Mesothelial cell of epicardium (in vitro differentiated cells): ENCODE measurements around the gene HNRNPM. TPM values are rescaled to one million over a fixed set of nuclear protein-coding genes. Genes with fewer than 3 reads are reported as not detected.
A peak's percentile ranks its signal among the peaks of the same experiment; 100 is the strongest.

Experiments
- DNase-seq, 2 experiments: peaks; one replicate each; pipeline ENCODE4 v3.0.0; 2021; ENCODE audit warnings: low spot score in 2 of 2; ENCODE audit not compliant: unreplicated experiment in 2 of 2
- H3K27ac Mint-ChIP-seq: 2 replicates; pipeline ENCODE4 v1.8.0; 2021; ENCODE audit warnings: mixed read lengths
- H3K27me3 Mint-ChIP-seq: 2 replicates; pipeline ENCODE4 v1.8.0; 2021; ENCODE audit warnings: low read depth, mixed read lengths
- H3K36me3 Mint-ChIP-seq: 2 replicates; pipeline ENCODE4 v1.8.0; 2021; ENCODE audit warnings: mixed read lengths
- H3K4me1 Mint-ChIP-seq: 2 replicates; pipeline ENCODE4 v1.8.0; 2021; ENCODE audit warnings: mixed read lengths
- H3K4me3 Mint-ChIP-seq: 2 replicates; pipeline ENCODE4 v1.8.0; 2021; ENCODE audit warnings: mild to moderate bottlenecking, moderate library complexity, mixed read lengths
- H3K9me3 Mint-ChIP-seq: 2 replicates; pipeline ENCODE4 v1.8.0; 2021; ENCODE audit warnings: mixed read lengths
- total RNA-seq: library from RNA; stranded (reverse); gene quantifications from 3 replicates; pipeline ENCODE4 v1.2.1, GENCODE V29; 2021
- TF ChIP-seq, protein P1 (sequence below): fragments of 200-600 bp; sonication (generic); IDR thresholded peaks from one replicate; pipeline ENCODE4 v1.5.0; 2021; ENCODE audit warnings: antibody characterized with exemption; ENCODE audit not compliant: unreplicated experiment

The HNRNPM gene
- total RNA-seq, 1 donor from 2014 or later: 249 TPM

DNA sequence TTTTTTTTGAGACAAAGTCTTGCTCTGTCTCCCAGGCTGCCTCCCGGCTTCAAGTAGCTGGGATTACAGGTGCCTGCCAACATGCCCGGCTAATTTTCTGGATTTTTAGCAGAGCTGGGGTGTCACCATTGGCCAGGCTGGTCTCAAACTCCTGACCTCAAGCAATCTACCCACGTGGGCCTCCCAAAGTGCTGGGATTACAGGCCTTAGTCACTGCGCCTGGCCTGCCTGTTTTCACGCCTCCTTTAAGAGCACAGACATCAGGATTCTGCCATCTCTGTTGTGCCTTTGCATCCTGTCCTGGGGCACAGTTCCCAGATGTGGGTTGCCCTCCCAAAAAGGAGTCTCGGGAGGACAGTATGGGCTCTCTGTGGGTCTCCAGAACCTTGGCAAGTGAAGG is 60.1 kb downstream of the HNRNPM start:
- no peaks in the 10 kb centered on the region for H3K27me3 Mint-ChIP-seq
- H3K9me3 Mint-ChIP-seq: no peaks in the 10 kb centered on the region
- no peak for DNase-seq
- H3K4me3 Mint-ChIP-seq: peak overlapping the region; percentile 62
- no peaks in the 10 kb centered on the region for H3K36me3 Mint-ChIP-seq
- H3K4me1 Mint-ChIP-seq: peaks cover 16% of the 10 kb centered on the region
- TF ChIP-seq, protein P1, sequence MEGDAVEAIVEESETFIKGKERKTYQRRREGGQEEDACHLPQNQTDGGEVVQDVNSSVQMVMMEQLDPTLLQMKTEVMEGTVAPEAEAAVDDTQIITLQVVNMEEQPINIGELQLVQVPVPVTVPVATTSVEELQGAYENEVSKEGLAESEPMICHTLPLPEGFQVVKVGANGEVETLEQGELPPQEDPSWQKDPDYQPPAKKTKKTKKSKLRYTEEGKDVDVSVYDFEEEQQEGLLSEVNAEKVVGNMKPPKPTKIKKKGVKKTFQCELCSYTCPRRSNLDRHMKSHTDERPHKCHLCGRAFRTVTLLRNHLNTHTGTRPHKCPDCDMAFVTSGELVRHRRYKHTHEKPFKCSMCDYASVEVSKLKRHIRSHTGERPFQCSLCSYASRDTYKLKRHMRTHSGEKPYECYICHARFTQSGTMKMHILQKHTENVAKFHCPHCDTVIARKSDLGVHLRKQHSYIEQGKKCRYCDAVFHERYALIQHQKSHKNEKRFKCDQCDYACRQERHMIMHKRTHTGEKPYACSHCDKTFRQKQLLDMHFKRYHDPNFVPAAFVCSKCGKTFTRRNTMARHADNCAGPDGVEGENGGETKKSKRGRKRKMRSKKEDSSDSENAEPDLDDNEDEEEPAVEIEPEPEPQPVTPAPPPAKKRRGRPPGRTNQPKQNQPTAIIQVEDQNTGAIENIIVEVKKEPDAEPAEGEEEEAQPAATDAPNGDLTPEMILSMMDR: no peak
- H3K27ac Mint-ChIP-seq: peak overlapping the region; percentile 56

DNA sequence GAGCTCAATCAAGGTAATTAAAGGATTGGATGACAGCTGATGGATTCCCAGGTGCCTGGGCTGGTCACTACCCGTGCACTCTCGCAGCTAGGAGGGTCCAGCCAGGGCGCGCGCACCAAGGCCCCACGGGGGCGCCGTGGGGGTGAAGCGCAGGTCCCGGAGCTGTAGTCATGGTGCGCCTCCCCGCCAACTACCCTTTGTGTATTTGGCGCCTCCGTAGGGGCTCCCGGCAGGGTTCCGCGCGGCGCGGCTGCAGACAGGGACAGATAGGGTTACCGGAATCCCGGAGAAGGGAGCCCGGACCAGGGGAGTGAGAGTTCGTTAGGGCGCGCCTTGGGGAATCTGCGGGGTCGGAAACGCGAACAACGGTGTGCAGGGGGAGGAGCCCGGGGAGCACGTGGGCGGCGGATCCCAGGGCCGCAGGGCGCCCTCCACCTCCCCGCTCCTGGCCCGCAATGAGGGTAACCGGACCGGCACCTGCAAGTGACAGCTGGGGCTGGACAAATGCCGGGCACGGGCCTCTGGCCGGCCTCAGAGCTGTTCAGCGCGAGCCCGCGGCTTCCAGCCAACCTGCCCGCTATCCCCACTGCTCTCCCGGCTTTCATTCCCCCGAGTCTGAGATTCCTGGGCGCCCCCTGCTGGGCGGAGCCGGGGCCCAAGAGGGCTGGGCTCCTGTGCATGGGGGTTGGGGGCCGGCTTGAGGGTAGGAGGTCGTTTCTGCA is 61.1 kb downstream of the HNRNPM start:
- TF ChIP-seq, protein P1: peak; percentile 79
- no peaks in the 10 kb centered on the region for H3K9me3 Mint-ChIP-seq
- peaks cover 9% of the 10 kb centered on the region for H3K4me1 Mint-ChIP-seq
- no peaks in the 10 kb centered on the region for H3K36me3 Mint-ChIP-seq
- H3K27me3 Mint-ChIP-seq: no peaks in the 10 kb centered on the region
- peak; percentile 70 to 92 for DNase-seq
- peak overlapping the region; percentile 77 for H3K27ac Mint-ChIP-seq
- H3K4me3 Mint-ChIP-seq: peak overlapping the region; percentile 86

DNA sequence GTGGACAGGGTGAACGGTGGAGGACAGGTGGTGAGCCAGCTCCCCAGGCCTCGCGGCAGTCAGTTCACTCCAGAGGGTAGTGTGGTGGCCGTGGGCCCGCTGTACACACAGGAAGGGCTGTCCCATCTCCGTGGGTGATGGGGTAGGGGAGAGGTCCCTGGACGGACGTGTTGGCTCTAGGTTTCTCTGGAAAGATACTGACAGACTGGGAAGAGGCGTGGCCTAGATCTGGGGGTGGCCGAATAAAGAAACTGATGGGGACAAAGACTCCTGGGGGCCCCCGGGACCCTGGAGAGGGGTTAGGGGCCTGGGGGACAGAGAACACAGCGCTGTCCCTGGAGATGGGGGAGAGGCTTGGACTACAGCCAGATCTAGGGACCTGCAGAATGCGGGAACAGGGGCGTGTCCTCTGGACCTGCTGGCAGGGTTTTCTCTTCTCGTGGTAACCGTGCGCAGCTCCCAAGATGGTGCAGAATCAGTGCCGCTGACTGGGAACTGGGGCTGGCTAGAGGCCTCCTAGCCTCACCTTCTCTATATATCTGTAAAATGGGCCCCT is 61.7 kb downstream of the HNRNPM start:
- Mint-ChIP-seq H3K4me3 (peak overlapping the region; percentile 86), H3K9me3 (no peaks in the 10 kb centered on the region), H3K36me3 (no peaks in the 10 kb centered on the region), H3K4me1 (peaks cover 9% of the 10 kb centered on the region), H3K27me3 (no peaks in the 10 kb centered on the region), H3K27ac (peak overlapping the region; percentile 62)
- DNase-seq: no peak
- TF ChIP-seq, protein P1: no peak

DNA sequence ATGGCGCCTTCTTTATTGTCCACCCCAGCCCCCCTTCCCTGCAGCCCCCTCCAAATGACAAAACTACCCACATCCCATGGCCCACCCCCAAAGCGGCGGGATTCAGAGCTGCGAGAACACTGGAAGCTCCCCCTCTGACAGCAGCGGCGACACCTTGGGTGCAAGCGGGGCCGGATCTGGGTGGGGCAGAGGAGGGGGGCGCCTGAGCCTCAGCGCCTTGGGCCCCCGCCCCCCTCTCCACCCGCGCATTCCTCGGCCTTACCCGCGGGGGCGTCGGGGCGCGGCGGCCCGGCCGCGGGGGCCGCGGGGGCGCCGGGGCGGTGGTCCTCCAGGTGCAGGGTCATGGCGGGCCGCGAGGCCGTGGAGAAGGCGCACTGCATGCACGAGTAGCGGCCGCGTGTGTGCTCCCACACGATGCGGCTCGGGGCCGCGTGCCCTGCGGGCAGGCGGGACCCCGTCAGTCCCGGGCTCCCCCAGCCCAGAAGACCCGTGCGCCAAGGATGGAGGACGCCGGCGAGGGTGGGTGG is 65.9 kb downstream of the HNRNPM start:
- Mint-ChIP-seq H3K27ac (no peak overlapping the region), H3K4me3 (no peak overlapping the region), H3K36me3 (peaks cover 5% of the 10 kb centered on the region), H3K27me3 (no peaks in the 10 kb centered on the region), H3K4me1 (peaks cover 13% of the 10 kb centered on the region), H3K9me3 (no peaks in the 10 kb centered on the region)
- no peak for DNase-seq
- TF ChIP-seq, protein P1: no peak

DNA sequence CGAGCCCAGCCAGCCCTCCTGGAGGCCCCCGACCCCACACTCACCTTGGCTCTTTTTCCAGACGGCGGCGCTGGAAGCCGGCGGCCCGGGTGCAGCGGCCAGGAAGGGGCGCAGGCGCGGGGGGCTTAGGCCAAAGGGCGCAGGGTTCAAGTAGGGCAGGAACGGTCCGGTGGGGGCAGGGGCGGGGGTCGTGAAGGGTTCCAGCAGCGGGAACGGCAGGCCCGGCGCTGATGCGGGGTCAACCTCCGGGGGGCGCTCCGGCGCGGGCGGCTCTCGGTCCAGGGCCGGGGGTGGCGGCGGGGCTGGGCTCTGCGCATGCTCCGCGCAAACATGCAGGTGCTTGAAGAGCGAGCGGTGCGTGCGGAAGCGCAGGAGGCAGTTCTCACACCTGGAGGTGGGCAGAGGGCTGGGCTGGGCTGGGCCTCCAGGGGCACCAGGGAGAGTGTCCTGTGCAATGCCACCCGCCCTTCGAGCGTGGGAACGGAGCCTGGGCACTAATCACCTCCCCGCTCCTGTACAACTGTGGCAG is 66.9 kb downstream of the HNRNPM start:
- Mint-ChIP-seq H3K36me3 (peaks cover 5% of the 10 kb centered on the region), H3K4me3 (no peak overlapping the region), H3K27ac (no peak overlapping the region), H3K9me3 (no peaks in the 10 kb centered on the region), H3K4me1 (peaks cover 7% of the 10 kb centered on the region), H3K27me3 (no peaks in the 10 kb centered on the region)
- TF ChIP-seq, protein P1: peak; percentile 17
- no peak for DNase-seq
